HEK293T (cell line): ENCODE measurements around the gene SLC16A3.
"Not testable (repeated sequence)": the region's sequence is repeated elsewhere in the genome, so short reads cannot be mapped to it uniquely, and the experiment has no call there.

ENCODE experiments used
- CTCF ChIA-PET: fragments of 350-600 bp; formaldehyde crosslinking; extraction: SDS; loops from one replicate; lab custom pipeline; 2021; ENCODE audit warnings: antibody characterized with exemption, inconsistent platforms; lab: Yijun Ruan, JAX
- POLR2A ChIA-PET: fragments of 350-600 bp; formaldehyde crosslinking; extraction: SDS; loops from one replicate; lab custom pipeline; 2020; ENCODE audit warnings: antibody characterized with exemption, inconsistent platforms; lab: Yijun Ruan, JAX
- DNase-seq: peaks from one replicate; pipeline ENCODE4 v3.0.0; 2012; ENCODE audit warnings: mixed read lengths; ENCODE audit errors: extremely low spot score
- ARNT ChIP-seq: fragments of 450-650 bp; IDR thresholded peaks from 2 replicates; pipeline ENCODE4 v1.6.1; 2017; ENCODE audit warnings: mild to moderate bottlenecking
- BHLHE40 ChIP-seq: fragments of 450-650 bp; IDR thresholded peaks from 2 replicates; pipeline ENCODE4 v1.6.1; 2016; ENCODE audit warnings: mild to moderate bottlenecking, moderate library complexity, borderline replicate concordance
- CTBP1 ChIP-seq: fragments of 450-650 bp; IDR thresholded peaks from 2 replicates; pipeline ENCODE4 v1.6.1; 2016; ENCODE audit warnings: borderline replicate concordance
- ELF4 ChIP-seq: fragments of 450-650 bp; IDR thresholded peaks from 2 replicates; pipeline ENCODE4 v1.6.1; 2017; ENCODE audit warnings: antibody characterized with exemption
- FOXA1 ChIP-seq: fragments of 450-650 bp; IDR thresholded peaks from 2 replicates; pipeline ENCODE4 v1.6.1; 2016; ENCODE audit warnings: mild to moderate bottlenecking
- FOXK2 ChIP-seq: fragments of 450-650 bp; IDR thresholded peaks from 2 replicates; pipeline ENCODE4 v1.6.1; 2016; ENCODE audit warnings: mild to moderate bottlenecking
- FOXM1 ChIP-seq: fragments of 450-650 bp; IDR thresholded peaks from 2 replicates; pipeline ENCODE4 v1.6.1; 2017; ENCODE audit warnings: mild to moderate bottlenecking, borderline replicate concordance
- HDGF ChIP-seq: fragments of 450-650 bp; IDR thresholded peaks from 2 replicates; pipeline ENCODE4 v1.6.1; 2017; ENCODE audit warnings: antibody characterized with exemption, borderline replicate concordance
- L3MBTL2 ChIP-seq: fragments of 450-650 bp; conservative IDR thresholded peaks from 2 replicates; pipeline ENCODE4 v1.6.1; 2016; ENCODE audit warnings: mild to moderate bottlenecking
- LEF1 ChIP-seq: fragments of 450-650 bp; IDR thresholded peaks from 2 replicates; pipeline ENCODE4 v1.6.1; 2017; ENCODE audit warnings: mild to moderate bottlenecking, borderline replicate concordance
- NFRKB ChIP-seq: fragments of 450-650 bp; IDR thresholded peaks from 2 replicates; pipeline ENCODE4 v1.6.1; 2016; ENCODE audit warnings: mild to moderate bottlenecking, moderate library complexity
- SP1 ChIP-seq: fragments of 450-650 bp; IDR thresholded peaks from 2 replicates; pipeline ENCODE4 v1.6.1; 2017
- SUZ12 ChIP-seq: fragments of 450-650 bp; IDR thresholded peaks from 2 replicates; pipeline ENCODE4 v1.6.1; 2016; ENCODE audit warnings: mild to moderate bottlenecking
- TARDBP ChIP-seq: fragments of 450-650 bp; IDR thresholded peaks from 2 replicates; pipeline ENCODE4 v1.6.1; 2016
- ZNF384 ChIP-seq: fragments of 450-650 bp; IDR thresholded peaks from 2 replicates; pipeline ENCODE4 v1.6.1; 2016
- TF ChIP-seq, protein P1 (sequence below): fragments of 450-650 bp; IDR thresholded peaks from 2 replicates; pipeline ENCODE4 v1.6.1; 2016

The SLC16A3 gene

DNA sequence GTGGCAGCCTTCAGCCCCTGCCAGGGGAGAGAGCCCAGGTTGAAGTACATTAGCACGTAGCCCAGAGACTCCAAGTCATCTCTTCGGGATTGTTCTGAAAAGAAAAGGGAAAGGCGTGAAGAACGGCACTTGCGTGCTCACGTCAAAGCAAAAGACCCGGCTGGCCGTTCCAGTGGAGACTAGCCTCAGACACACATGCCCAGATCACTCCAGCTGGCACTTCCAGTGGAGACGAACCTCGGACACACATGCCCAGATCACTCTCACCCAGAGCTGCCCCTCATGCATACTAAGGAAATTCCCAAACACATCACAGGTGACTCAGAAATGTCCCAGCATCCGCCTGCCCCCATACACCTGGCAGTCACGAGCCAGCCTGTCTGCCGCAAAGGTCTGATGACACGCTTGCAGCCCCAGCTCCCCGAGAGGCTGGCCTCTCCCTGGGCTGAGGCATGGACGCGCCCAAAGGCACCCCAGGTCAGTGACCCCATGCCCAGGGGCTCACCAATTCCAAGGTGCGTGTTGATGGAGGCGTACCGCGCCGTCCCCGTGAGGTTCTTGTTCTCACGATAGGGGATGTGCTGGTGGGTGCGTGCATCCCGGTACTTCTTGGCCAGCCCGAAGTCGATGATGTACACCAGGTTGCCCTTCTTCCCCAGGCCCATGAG is 23.8 kb downstream of the SLC16A3 start:
- TF ChIP-seq BHLHE40 (no peak), FOXK2 (no peak), FOXM1 (no peak), CTBP1 (no peak), ZNF384 (no peak), L3MBTL2 (no peak), ARNT (no peak)
- TF ChIP-seq, protein P1, sequence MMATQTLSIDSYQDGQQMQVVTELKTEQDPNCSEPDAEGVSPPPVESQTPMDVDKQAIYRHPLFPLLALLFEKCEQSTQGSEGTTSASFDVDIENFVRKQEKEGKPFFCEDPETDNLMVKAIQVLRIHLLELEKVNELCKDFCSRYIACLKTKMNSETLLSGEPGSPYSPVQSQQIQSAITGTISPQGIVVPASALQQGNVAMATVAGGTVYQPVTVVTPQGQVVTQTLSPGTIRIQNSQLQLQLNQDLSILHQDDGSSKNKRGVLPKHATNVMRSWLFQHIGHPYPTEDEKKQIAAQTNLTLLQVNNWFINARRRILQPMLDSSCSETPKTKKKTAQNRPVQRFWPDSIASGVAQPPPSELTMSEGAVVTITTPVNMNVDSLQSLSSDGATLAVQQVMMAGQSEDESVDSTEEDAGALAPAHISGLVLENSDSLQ: no peak
- POLR2A ChIA-PET: no interaction called here
- no peak for DNase-seq
- CTCF ChIA-PET: no interaction called here

DNA sequence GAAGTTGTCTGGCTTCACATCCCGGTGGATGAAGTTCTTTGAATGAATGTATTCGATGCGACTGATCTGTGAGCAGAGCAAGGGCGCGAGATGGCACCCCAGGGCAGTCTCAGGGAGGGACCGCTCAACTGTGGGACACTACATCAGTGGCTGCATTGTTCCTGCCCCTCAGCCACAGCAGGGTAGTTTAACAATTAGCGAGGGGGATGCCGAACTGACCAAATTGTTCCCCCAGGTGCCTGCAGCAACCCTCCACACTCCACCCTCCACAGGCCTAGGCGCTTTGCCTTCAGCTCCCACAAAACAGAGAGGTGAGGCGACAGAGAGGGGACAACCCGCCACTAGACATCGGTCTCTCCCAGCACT is 24.3 kb downstream of the SLC16A3 start:
- TF ChIP-seq FOXA1 (no peak), LEF1 (no peak), SUZ12 (no peak), ELF4 (no peak), ZNF384 (no peak), TARDBP (no peak), ARNT (no peak), SP1 (no peak)
- TF ChIP-seq, protein P1: no peak
- no peak for DNase-seq
- POLR2A ChIA-PET: no interaction called here
- CTCF ChIA-PET: no interaction called here

DNA sequence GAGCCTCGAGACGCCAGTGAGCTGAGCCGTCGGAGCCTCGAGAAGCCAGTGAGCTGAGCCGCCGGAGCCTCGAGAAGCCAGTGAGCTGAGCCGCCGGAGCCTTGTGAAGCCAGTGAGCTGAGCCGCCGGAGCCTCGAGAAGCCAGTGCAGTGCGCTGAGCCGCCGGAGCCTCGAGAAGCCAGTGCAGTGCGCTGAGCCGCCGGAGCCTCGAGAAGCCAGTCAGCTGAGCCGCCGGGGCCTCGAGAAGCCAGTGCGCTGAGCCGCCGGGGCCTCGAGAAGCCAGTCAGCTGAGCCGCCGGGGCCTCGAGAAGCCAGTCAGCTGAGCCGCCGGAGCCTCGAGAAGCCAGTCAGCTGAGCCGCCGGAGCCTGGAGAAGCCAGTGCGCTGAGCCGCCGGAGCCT is 25.3 kb downstream of the SLC16A3 start:
- POLR2A ChIA-PET, CTCF ChIA-PET, DNase-seq: not testable (repeated sequence)

DNA sequence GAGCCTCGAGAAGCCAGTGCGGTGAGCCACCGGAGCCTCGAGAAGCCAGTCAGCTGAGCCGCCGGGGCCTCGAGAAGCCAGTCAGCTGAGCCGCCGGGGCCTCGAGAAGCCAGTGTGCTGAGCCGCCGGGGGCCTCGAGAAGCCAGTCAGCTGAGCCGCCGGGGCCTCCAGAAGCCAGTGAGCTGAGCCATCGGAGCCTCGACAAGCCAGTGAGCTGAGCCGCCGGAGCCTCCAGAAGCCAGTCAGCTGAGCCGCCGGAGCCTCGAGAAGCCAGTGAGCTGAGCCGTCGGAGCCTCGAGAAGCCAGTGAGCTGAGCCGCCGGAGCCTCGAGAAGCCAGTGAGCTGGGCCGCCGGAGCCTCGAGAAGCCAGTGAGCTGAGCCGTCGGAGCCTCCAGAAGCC is 25.9 kb downstream of the SLC16A3 start:
- CTCF ChIA-PET, DNase-seq: not testable (repeated sequence)
- POLR2A ChIA-PET: interaction anchor here (0.6 kb wide), 1 partner anchor 19 kb away, joined by 3 read pairs; no protein-coding TSS in a partner anchor

DNA sequence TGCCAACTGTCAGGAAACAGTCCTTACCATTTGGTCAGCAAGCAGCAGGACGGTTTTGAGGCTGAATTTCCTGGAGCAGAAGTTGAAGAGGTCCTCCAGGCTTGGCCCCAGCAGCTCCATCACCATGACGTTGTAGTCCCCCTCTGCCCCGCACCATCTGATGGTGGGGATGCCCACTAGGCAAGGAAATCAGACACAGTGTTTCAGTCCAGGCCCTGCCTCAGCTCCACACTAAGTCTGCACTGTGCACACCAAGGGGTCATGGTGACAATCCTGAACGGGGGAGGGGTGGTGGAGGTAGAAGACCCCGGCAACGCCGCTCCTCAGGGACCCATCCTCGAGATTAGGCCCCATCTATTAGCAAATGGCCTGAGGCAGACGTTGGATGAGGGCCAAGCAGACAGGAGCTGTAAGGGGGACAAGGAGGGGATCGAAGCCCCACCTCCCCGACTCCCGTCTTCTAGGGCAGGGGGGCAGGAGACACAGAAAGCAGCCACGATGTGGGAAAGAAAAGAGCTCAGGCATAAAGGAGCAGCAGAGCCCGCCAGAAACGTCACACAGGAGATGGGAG is 26.6 kb downstream of the SLC16A3 start:
- CTCF ChIA-PET: interaction anchor here (1.3 kb wide), 1 partner anchor 19 kb away, joined by 3 read pairs; no protein-coding TSS in a partner anchor
- TF ChIP-seq FOXK2 (no peak), ELF4 (no peak), BHLHE40 (no peak), ARNT (no peak), CTBP1 (no peak), TARDBP (no peak), ZNF384 (no peak), LEF1 (no peak), SUZ12 (no peak), L3MBTL2 (no peak), NFRKB (no peak), SP1 (no peak), HDGF (no peak), FOXM1 (no peak)
- POLR2A ChIA-PET: interaction anchor here (0.6 kb wide), 1 partner anchor 19 kb away, joined by 3 read pairs; no protein-coding TSS in a partner anchor
- DNase-seq: no peak

DNA sequence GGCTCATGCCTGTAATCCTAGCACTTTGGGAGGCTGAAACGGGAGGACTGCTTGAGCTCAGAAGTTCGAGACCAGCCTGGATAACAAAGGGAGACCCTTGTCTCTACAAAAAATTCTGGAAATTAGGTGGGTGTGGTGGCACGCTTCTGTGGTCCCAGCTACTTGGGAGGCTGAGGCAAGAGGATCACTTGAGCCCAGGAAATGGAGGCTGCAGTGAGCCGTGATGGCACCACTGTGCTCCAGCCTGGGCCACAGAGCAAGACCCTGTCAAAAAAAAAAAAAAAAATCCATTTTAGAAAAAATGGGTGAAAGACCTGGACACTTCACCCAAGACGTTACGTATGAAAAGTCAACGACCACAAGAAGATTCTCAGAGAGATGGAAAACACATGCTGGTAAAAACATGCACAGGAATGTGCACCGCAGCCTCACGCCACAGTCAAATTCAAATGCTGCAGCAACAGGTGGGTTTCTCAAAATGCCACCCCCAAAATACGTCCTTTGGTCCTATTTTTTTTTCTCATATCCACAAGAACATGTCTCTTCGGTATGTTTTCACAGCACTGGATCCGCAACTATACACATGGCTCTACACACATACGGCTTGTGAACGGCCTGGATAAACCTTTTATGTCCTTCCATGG is 27.5 kb downstream of the SLC16A3 start:
- DNase-seq: no peak
- POLR2A ChIA-PET: no interaction called here
- TF ChIP-seq HDGF (no peak), SUZ12 (no peak), LEF1 (no peak), TARDBP (no peak), CTBP1 (no peak)
- CTCF ChIA-PET: interaction anchor here (1.3 kb wide), 1 partner anchor 20 kb away, joined by 3 read pairs; no protein-coding TSS in a partner anchor

DNA sequence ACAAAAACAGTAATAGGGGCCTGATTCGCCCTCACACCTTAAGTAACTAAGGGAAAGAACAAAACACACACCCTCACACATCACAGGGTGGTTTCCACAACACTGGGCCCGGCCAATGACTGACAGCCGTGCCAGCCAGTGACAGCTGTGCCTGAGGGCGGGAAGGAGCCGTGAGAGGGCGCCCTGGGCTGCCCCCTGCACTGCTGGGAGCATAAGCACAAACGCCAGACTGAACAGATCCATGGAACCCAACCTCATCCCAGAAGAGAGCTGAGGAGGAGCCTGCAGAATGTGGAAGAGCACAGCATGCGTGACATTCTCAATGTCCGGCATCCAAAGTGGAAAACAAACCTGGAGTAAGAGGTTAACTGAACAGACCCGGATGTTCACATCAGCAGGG is 28.6 kb downstream of the SLC16A3 start:
- ChIA-PET CTCF (no interaction called here), POLR2A (no interaction called here)
- DNase-seq: peak; percentile 49
- no peak for TF ChIP-seq CTBP1
- no peak for TF ChIP-seq LEF1
- TF ChIP-seq, protein P1: peak; percentile 97
- no peak for TF ChIP-seq ZNF384
